ENCODE measurements around the gene OR4D10. TPM values are rescaled to one million over a fixed set of nuclear protein-coding genes. Genes with fewer than 3 reads are reported as not detected.

The OR4D10 gene
- total and polyA plus RNA-seq, 2 experiments from 2014 or later = not detected

- Histone ChIP-seq H4K20me1 (replicated peaks; ENCODE audit: insufficient read depth) (no peaks in the 10 kb centered on the region), H2AFZ (peak overlapping the region; percentile 73), H3K36me3 (ENCODE audit: insufficient read depth) (no peaks in the 10 kb centered on the region), H3K27me3 (ENCODE audit: insufficient read depth) (no peaks in the 10 kb centered on the region), H3K9me2 (ENCODE audit: insufficient read depth) (peaks cover 11% of the 10 kb centered on the region), H3K4me1 (ENCODE audit: insufficient read depth) (peaks cover 17% of the 10 kb centered on the region), H3K4me2 (peak overlapping the region; percentile 22; the same call in 1 of the 2 replicates), H3K79me2 (replicated peaks; ENCODE audit: insufficient read depth) (no peaks in the 10 kb centered on the region), H3K4me3 (no peak overlapping the region), H3K27ac (ENCODE audit: low read depth) (no peak overlapping the region), H3F3A (replicated peaks; ENCODE audit: low read depth) (no peaks in the 10 kb centered on the region)
- ATAC-seq (no peak), DNase-seq (ENCODE audit: low spot score) (no peak)
- TF ChIP-seq EZH2 (IDR thresholded peaks at IDR 0.05; ENCODE audit: low read depth, unreplicated experiment) (no peak), POLR2AphosphoS5 (IDR thresholded peaks at IDR 0.05; ENCODE audit: low read depth) (no peak), CREB1 (CRISPR knock-in tag; IDR thresholded peaks at IDR 0.05; ENCODE audit: low read depth) (no peak), ZNF331 (CRISPR knock-in tag; IDR thresholded peaks at IDR 0.05; ENCODE audit: low read depth) (no peak), NANOG (IDR thresholded peaks at IDR 0.05; ENCODE audit: borderline replicate concordance) (no peak), EZH2phosphoT487 (IDR thresholded peaks at IDR 0.05; ENCODE audit: unreplicated experiment) (no peak), JUNB (IDR thresholded peaks at IDR 0.05; ENCODE audit: unreplicated experiment) (no peak), ZNF462 (CRISPR knock-in tag; IDR thresholded peaks at IDR 0.05) (no peak), STAT1 (IDR thresholded peaks at IDR 0.05; ENCODE audit: unreplicated experiment) (no peak), ZNF114 (CRISPR knock-in tag; IDR thresholded peaks at IDR 0.05) (no peak)
- TF ChIP-seq, protein P1, sequence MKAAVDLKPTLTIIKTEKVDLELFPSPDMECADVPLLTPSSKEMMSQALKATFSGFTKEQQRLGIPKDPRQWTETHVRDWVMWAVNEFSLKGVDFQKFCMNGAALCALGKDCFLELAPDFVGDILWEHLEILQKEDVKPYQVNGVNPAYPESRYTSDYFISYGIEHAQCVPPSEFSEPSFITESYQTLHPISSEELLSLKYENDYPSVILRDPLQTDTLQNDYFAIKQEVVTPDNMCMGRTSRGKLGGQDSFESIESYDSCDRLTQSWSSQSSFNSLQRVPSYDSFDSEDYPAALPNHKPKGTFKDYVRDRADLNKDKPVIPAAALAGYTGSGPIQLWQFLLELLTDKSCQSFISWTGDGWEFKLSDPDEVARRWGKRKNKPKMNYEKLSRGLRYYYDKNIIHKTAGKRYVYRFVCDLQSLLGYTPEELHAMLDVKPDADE (IDR thresholded peaks at IDR 0.05) = no peak
- TF ChIP-seq, protein P2, sequence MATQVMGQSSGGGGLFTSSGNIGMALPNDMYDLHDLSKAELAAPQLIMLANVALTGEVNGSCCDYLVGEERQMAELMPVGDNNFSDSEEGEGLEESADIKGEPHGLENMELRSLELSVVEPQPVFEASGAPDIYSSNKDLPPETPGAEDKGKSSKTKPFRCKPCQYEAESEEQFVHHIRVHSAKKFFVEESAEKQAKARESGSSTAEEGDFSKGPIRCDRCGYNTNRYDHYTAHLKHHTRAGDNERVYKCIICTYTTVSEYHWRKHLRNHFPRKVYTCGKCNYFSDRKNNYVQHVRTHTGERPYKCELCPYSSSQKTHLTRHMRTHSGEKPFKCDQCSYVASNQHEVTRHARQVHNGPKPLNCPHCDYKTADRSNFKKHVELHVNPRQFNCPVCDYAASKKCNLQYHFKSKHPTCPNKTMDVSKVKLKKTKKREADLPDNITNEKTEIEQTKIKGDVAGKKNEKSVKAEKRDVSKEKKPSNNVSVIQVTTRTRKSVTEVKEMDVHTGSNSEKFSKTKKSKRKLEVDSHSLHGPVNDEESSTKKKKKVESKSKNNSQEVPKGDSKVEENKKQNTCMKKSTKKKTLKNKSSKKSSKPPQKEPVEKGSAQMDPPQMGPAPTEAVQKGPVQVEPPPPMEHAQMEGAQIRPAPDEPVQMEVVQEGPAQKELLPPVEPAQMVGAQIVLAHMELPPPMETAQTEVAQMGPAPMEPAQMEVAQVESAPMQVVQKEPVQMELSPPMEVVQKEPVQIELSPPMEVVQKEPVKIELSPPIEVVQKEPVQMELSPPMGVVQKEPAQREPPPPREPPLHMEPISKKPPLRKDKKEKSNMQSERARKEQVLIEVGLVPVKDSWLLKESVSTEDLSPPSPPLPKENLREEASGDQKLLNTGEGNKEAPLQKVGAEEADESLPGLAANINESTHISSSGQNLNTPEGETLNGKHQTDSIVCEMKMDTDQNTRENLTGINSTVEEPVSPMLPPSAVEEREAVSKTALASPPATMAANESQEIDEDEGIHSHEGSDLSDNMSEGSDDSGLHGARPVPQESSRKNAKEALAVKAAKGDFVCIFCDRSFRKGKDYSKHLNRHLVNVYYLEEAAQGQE (IDR thresholded peaks at IDR 0.05; ENCODE audit: unreplicated experiment) = no peak
- TF ChIP-seq, protein P3, sequence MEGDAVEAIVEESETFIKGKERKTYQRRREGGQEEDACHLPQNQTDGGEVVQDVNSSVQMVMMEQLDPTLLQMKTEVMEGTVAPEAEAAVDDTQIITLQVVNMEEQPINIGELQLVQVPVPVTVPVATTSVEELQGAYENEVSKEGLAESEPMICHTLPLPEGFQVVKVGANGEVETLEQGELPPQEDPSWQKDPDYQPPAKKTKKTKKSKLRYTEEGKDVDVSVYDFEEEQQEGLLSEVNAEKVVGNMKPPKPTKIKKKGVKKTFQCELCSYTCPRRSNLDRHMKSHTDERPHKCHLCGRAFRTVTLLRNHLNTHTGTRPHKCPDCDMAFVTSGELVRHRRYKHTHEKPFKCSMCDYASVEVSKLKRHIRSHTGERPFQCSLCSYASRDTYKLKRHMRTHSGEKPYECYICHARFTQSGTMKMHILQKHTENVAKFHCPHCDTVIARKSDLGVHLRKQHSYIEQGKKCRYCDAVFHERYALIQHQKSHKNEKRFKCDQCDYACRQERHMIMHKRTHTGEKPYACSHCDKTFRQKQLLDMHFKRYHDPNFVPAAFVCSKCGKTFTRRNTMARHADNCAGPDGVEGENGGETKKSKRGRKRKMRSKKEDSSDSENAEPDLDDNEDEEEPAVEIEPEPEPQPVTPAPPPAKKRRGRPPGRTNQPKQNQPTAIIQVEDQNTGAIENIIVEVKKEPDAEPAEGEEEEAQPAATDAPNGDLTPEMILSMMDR (conservative IDR thresholded peaks at IDR 0.05; ENCODE audit: low read depth in 2 of 2) = no peak
- Mint-ChIP-seq H3K9me3 (peaks cover 2% of the 10 kb centered on the region; the same call in 2 of the 3 replicates), H3K27me3 (ENCODE audit: insufficient read depth, low read depth, poor library complexity) (no peaks in the 10 kb centered on the region), H3K27ac (peak overlapping the region; percentile 37; the same call in 1 of the 2 replicates), H3K4me3 (no peak overlapping the region), H3K36me3 (ENCODE audit: low read depth) (no peaks in the 10 kb centered on the region), H3K4me1 (peaks cover 29% of the 10 kb centered on the region)
Observed at GRCh38 chr11:59425131-59425530, 48.0 kb upstream of the OR4D10 start.
